Ascending aorta (tissue), 2 donors: ENCODE results near the gene TENT5A. TPM values are rescaled to one million over a fixed set of nuclear protein-coding genes. Genes with fewer than 3 reads are reported as not detected.

Experiments used
- DNase-seq, 2 donors: peaks; one replicate each; pipeline ENCODE4 v3.0.0-alpha.2; 2019; ENCODE audit warnings: low spot score in 2 of 2
- H3K27ac ChIP-seq, 2 donors: fragments of 200-600 bp; sonication (generic); one replicate each; pipeline ENCODE4 v1.5.1; 2016 to 2017; ENCODE audit warnings: mild to moderate bottlenecking in 1 of 2
- H3K27me3 ChIP-seq: fragments of 200-600 bp; sonication (generic); one replicate; pipeline ENCODE4 v1.5.1; 2017
- H3K36me3 ChIP-seq, 2 donors: fragments of 200-600 bp; sonication (generic); one replicate each; pipeline ENCODE4 v1.5.1; 2016
- H3K4me1 ChIP-seq, 2 donors: fragments of 200-600 bp; sonication (generic); one replicate each; pipeline ENCODE4 v1.5.1; 2016 to 2017; ENCODE audit warnings: mild to moderate bottlenecking in 1 of 2
- H3K4me3 ChIP-seq, 2 donors: fragments of 200-600 bp; sonication (generic); one replicate each; pipeline ENCODE4 v1.5.1; 2016 to 2017; ENCODE audit warnings: mild to moderate bottlenecking in 1 of 2
- H3K9me3 ChIP-seq, 2 donors: fragments of 200-600 bp; sonication (generic); one replicate each; pipeline ENCODE4 v1.5.1; 2016
- CTCF ChIP-seq, 3 experiments: fragments of 200-600 bp in 2 of 3; fragments of 450-650 bp in 1 of 3; sonication (generic) in 2 of 3; IDR thresholded peaks; one replicate each; pipeline ENCODE4 v1.5.1; 2016 to 2019; ENCODE audit warnings: antibody characterized with exemption in 3 of 3, mild to moderate bottlenecking in 1 of 3, moderate library complexity in 1 of 3
- intact Hi-C: fragments of 100-400 bp; cut with DNase I; formaldehyde crosslinking; loops from one replicate; pipeline ENCODE4 v1.15.1; 2023
- total RNA-seq: library from RNA; depleted of rRNA; stranded (reverse); fragments of >200 nt; gene quantifications from one replicate; pipeline ENCODE4 v1.1.0, GENCODE V29; 2016

The TENT5A gene
- total RNA-seq, 1 donor from 2014 or later: 9.6 TPM

GRCh38 chr6:81771097-81771496 is 18.6 kb upstream of the TENT5A start:
- no peak for TF ChIP-seq CTCF (IDR thresholded peaks at IDR 0.05)
- no peak overlapping the region for H3K27ac ChIP-seq
- H3K9me3 ChIP-seq: no peaks in the 10 kb centered on the region
- no peaks in the 10 kb centered on the region for H3K27me3 ChIP-seq
- no peak for DNase-seq
- H3K4me1 ChIP-seq: peaks cover 0 to 12% of the 10 kb centered on the region in 2 donors
- no peak overlapping the region for H3K4me3 ChIP-seq
- intact Hi-C loops: no loop called here
- H3K36me3 ChIP-seq: no peaks in the 10 kb centered on the region

GRCh38 chr6:81770381-81770780 is 17.9 kb upstream of the TENT5A start:
- Histone ChIP-seq H3K4me1 (peaks cover 0 to 13% of the 10 kb centered on the region in 2 donors), H3K9me3 (no peaks in the 10 kb centered on the region), H3K27me3 (no peaks in the 10 kb centered on the region), H3K36me3 (no peaks in the 10 kb centered on the region), H3K27ac (no peak overlapping the region), H3K4me3 (no peak overlapping the region)
- TF ChIP-seq CTCF (IDR thresholded peaks at IDR 0.05): no peak
- DNase-seq: no peak
- intact Hi-C loops: no loop called here

- Histone ChIP-seq H3K9me3 (no peaks in the 10 kb centered on the region), H3K4me3 (no peak overlapping the region), H3K36me3 (no peaks in the 10 kb centered on the region), H3K27ac (no peak overlapping the region), H3K4me1 (peaks cover 0 to 13% of the 10 kb centered on the region in 2 donors), H3K27me3 (no peaks in the 10 kb centered on the region)
- no peak for DNase-seq
- intact Hi-C loops: no loop called here
- no peak for TF ChIP-seq CTCF (IDR thresholded peaks at IDR 0.05)
Observed at GRCh38 chr6:81769824-81770223, 17.3 kb upstream of the TENT5A start.

GRCh38 chr6:81768150-81768942 is 15.9 kb upstream of the TENT5A start:
- peaks cover 0 to 13% of the 10 kb centered on the region in 2 donors for H3K4me1 ChIP-seq
- no peak for DNase-seq
- TF ChIP-seq CTCF (IDR thresholded peaks at IDR 0.05): no peak
- intact Hi-C loops: no loop called here
- no peak overlapping the region for H3K4me3 ChIP-seq
- no peaks in the 10 kb centered on the region for H3K36me3 ChIP-seq
- no peaks in the 10 kb centered on the region for H3K9me3 ChIP-seq
- H3K27ac ChIP-seq: no peak overlapping the region
- H3K27me3 ChIP-seq: no peaks in the 10 kb centered on the region

GRCh38 chr6:81767163-81767891 is 14.8 kb upstream of the TENT5A start:
- no peak for TF ChIP-seq CTCF (IDR thresholded peaks at IDR 0.05)
- no peaks in the 10 kb centered on the region for H3K27me3 ChIP-seq
- intact Hi-C loops: no loop called here
- H3K36me3 ChIP-seq: no peaks in the 10 kb centered on the region
- H3K27ac ChIP-seq: no peak overlapping the region
- H3K4me3 ChIP-seq: peak overlapping the region in 1 of 2 donors; percentile 1
- peaks cover 0 to 13% of the 10 kb centered on the region in 2 donors for H3K4me1 ChIP-seq
- no peaks in the 10 kb centered on the region for H3K9me3 ChIP-seq
- no peak for DNase-seq
